ENCODE measurements around the gene KCND3.

KCND3 gene

DNA sequence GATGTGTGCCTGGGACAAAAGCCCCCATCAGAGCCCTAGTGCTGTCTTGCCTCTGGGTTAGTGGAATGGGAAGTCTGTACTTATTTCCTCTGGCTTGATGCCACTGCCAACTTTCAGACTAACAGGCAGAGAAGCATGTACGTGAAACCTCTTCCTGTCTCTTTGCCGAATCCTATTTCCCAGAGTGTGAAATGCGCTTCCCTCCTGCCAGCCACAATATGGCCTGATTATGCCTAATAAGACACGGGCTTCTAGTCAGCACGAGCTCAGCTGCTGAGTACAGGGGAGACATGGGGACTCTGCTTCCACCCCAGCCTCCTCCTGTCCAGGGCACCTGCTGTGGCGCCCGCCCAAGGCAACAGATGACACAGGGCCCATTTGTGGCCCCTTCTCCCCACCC, 111.4 kb downstream of the KCND3 start:
- no peak for TF ChIP-seq EZH2 (IDR thresholded peaks at IDR 0.05; ENCODE audit: borderline replicate concordance, low read length)
- TF ChIP-seq, protein P1, sequence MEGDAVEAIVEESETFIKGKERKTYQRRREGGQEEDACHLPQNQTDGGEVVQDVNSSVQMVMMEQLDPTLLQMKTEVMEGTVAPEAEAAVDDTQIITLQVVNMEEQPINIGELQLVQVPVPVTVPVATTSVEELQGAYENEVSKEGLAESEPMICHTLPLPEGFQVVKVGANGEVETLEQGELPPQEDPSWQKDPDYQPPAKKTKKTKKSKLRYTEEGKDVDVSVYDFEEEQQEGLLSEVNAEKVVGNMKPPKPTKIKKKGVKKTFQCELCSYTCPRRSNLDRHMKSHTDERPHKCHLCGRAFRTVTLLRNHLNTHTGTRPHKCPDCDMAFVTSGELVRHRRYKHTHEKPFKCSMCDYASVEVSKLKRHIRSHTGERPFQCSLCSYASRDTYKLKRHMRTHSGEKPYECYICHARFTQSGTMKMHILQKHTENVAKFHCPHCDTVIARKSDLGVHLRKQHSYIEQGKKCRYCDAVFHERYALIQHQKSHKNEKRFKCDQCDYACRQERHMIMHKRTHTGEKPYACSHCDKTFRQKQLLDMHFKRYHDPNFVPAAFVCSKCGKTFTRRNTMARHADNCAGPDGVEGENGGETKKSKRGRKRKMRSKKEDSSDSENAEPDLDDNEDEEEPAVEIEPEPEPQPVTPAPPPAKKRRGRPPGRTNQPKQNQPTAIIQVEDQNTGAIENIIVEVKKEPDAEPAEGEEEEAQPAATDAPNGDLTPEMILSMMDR (IDR thresholded peaks at IDR 0.05; ENCODE audit: low read length): no peak
- Histone ChIP-seq H3K27me3 (ENCODE audit: insufficient read depth, low read length) (no peaks in the 10 kb centered on the region), H3K4me3 (ENCODE audit: low read depth, low read length, poor library complexity, severe bottlenecking) (no peak overlapping the region)

DNA sequence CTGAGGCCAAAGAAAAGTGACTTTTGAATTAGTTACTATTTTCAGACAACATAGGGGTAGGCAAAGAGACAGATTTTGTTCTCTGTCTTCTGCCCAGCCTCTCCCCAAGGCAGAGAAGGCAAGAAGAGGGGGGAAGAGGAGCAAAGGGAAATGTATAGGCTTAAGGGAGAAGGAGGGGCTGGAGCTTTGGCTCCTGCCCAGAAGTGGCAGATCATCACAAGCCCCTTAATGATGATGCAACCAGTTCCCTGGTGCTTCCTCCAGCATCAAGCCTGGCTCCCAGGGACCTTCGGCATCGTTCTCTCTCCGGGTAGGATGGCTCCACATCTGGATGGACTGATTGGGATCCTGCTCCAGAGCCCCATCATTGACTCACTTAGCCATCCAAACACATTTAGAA, 112.8 kb downstream of the KCND3 start:
- Histone ChIP-seq H3K9me2 (ENCODE audit: low read depth, low read length) (no peaks in the 10 kb centered on the region), H3K79me2 (ENCODE audit: insufficient read depth, low read length) (no peaks in the 10 kb centered on the region), H4K20me1 (ENCODE audit: insufficient read depth, low read length) (no peaks in the 10 kb centered on the region), H3K27me3 (ENCODE audit: insufficient read depth, low read length) (no peaks in the 10 kb centered on the region), H3F3A (ENCODE audit: insufficient read depth, low read length) (no peaks in the 10 kb centered on the region), H3K4me3 (ENCODE audit: low read depth, low read length, poor library complexity, severe bottlenecking) (no peak overlapping the region), H3K9me3 (ENCODE audit: low read length) (no peaks in the 10 kb centered on the region), H3K4me1 (ENCODE audit: insufficient read depth, low read length, severe bottlenecking) (no peaks in the 10 kb centered on the region), H3K27ac (ENCODE audit: low read depth, low read length, poor library complexity, severe bottlenecking) (no peak overlapping the region), H3K9ac (ENCODE audit: low read length) (no peak overlapping the region), H3K4me2 (ENCODE audit: low read length) (no peak overlapping the region), H2AFZ (ENCODE audit: low read length) (no peak overlapping the region), H3K36me3 (ENCODE audit: insufficient read depth, low read length) (no peaks in the 10 kb centered on the region)
- no peak for TF ChIP-seq EZH2 (IDR thresholded peaks at IDR 0.05; ENCODE audit: borderline replicate concordance, low read length)
- TF ChIP-seq, protein P1 (IDR thresholded peaks at IDR 0.05; ENCODE audit: low read length): no peak

More for the DNA sequence above, 111.4 kb downstream of the KCND3 start:
- Histone ChIP-seq H4K20me1 (ENCODE audit: insufficient read depth, low read length) (no peaks in the 10 kb centered on the region), H3K79me2 (ENCODE audit: insufficient read depth, low read length) (no peaks in the 10 kb centered on the region), H3K9me2 (ENCODE audit: low read depth, low read length) (no peaks in the 10 kb centered on the region), H3K4me2 (ENCODE audit: low read length) (no peak overlapping the region), H3K4me1 (ENCODE audit: insufficient read depth, low read length, severe bottlenecking) (no peaks in the 10 kb centered on the region), H3K9ac (ENCODE audit: low read length) (no peak overlapping the region), H3K9me3 (ENCODE audit: low read length) (no peaks in the 10 kb centered on the region), H3F3A (ENCODE audit: insufficient read depth, low read length) (no peaks in the 10 kb centered on the region), H2AFZ (ENCODE audit: low read length) (no peak overlapping the region), H3K27ac (ENCODE audit: low read depth, low read length, poor library complexity, severe bottlenecking) (no peak overlapping the region), H3K36me3 (ENCODE audit: insufficient read depth, low read length) (no peaks in the 10 kb centered on the region)

DNA sequence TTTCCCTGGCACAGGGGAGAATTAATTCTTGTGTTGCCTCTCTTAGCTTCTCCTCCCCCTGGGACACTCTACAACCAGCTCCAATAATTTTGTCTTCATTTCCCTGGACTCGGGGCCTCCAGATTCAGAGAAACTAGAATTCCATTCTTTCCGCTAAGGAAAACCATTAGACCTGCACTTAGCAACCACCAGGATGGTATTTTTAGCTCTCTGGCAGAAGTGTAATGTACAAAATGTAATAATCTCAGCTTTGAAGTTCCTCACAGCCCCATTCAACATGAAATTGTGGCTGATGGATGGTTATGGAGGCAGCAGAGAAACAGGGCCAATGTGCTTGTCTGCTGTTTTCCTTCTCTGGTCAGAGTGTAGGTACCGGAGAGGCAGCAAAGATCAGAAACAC, 113.8 kb downstream of the KCND3 start:
- Histone ChIP-seq H3K4me1 (ENCODE audit: insufficient read depth, low read length, severe bottlenecking) (no peaks in the 10 kb centered on the region), H3K9ac (ENCODE audit: low read length) (no peak overlapping the region), H2AFZ (ENCODE audit: low read length) (no peak overlapping the region), H3K27me3 (ENCODE audit: insufficient read depth, low read length) (no peaks in the 10 kb centered on the region), H3F3A (ENCODE audit: insufficient read depth, low read length) (no peaks in the 10 kb centered on the region), H3K4me2 (ENCODE audit: low read length) (no peak overlapping the region), H3K9me3 (ENCODE audit: low read length) (no peaks in the 10 kb centered on the region), H3K27ac (ENCODE audit: low read depth, low read length, poor library complexity, severe bottlenecking) (no peak overlapping the region), H3K4me3 (ENCODE audit: low read depth, low read length, poor library complexity, severe bottlenecking) (no peak overlapping the region), H3K79me2 (ENCODE audit: insufficient read depth, low read length) (no peaks in the 10 kb centered on the region), H4K20me1 (ENCODE audit: insufficient read depth, low read length) (no peaks in the 10 kb centered on the region), H3K9me2 (ENCODE audit: low read depth, low read length) (no peaks in the 10 kb centered on the region), H3K36me3 (ENCODE audit: insufficient read depth, low read length) (no peaks in the 10 kb centered on the region)
- TF ChIP-seq, protein P1 (IDR thresholded peaks at IDR 0.05; ENCODE audit: low read length): no peak
- TF ChIP-seq EZH2 (IDR thresholded peaks at IDR 0.05; ENCODE audit: borderline replicate concordance, low read length): no peak
